K562 (cell line): ENCODE measurements around the gene HSPB7. TPM values are rescaled to one million over a fixed set of nuclear protein-coding genes. Genes with fewer than 3 reads are reported as not detected.
A peak's percentile ranks its signal among the peaks of the same experiment; 100 is the strongest.

Experiments used
- ATAC-seq: fragments of 200-7000 bp; cut with Tn5 transposase; 3 replicates; pipeline ENCODE4 v1.9.1; 2020; ENCODE audit warnings: moderate library complexity
- BruUV-seq: library from RNA; stranded (reverse); fragments of 400-500 nt; replicated peaks from 2 replicates; lab custom pipeline; 2021; lab: Mats Ljungman, UMichigan
- CTCF ChIA-PET: fragments of 300-600 bp; formaldehyde crosslinking; extraction: SDS; loops from one replicate; lab custom pipeline; 2021; ENCODE audit warnings: low intra/inter-chr PET ratio; lab: Yijun Ruan, JAX
- POLR2A ChIA-PET: fragments of 300-600, 350-650 bp; sonication (Branson Sonifier 250); formaldehyde crosslinking; extraction: SDS; loops from one replicate; lab custom pipeline; 2021; ENCODE audit warnings: antibody characterized with exemption, inconsistent platforms; lab: Yijun Ruan, JAX
- DNase-seq, 4 experiments: peaks; one replicate each; pipeline versions ENCODE4 v3.0.0 to v3.0.0-alpha.2; 2011 to 2018; ENCODE audit warnings: low spot score in 3 of 4, mixed read lengths in 3 of 4; ENCODE audit errors: extremely low read depth in 1 of 4
- FAIRE-seq: peaks from 2 replicates; lab custom pipeline; 2011; peaks lifted over from hg19 to GRCh38; lab: Jason Lieb, UNC
- H2AFZ ChIP-seq: 2 replicates; pipeline ENCODE4 v1.6.0; 2011; ENCODE audit warnings: low read depth, low read length, control low read depth, inconsistent platforms
- H3K27ac ChIP-seq: fragments of 200-600 bp; 3 replicates; pipeline ENCODE4 v1.8.0; 2011; ENCODE audit warnings: low read depth, mild to moderate bottlenecking, control low read depth, inconsistent platforms, low read length, moderate library complexity, mixed read lengths; ENCODE audit errors: extremely low read depth
- H3K27me3 ChIP-seq, 2 experiments: fragments of 300-600 bp in 1 of 2; 2 replicates in 1 of 2; 3 replicates in 1 of 2; pipeline versions ENCODE4 v1.6.0 to v1.8.0; 2011; ENCODE audit warnings: inconsistent platforms in 2 of 2, low read length in 2 of 2, mild to moderate bottlenecking in 1 of 2, mixed read lengths in 1 of 2, moderate library complexity in 1 of 2; ENCODE audit not compliant: control insufficient read depth in 2 of 2, insufficient read depth in 2 of 2
- H3K36me3 ChIP-seq: fragments of 300-600 bp; 3 replicates; pipeline ENCODE4 v1.8.0; 2011; ENCODE audit warnings: mild to moderate bottlenecking, low read length, inconsistent platforms; ENCODE audit not compliant: control insufficient read depth, insufficient read depth
- H3K4me1 ChIP-seq, 2 experiments: fragments of 200-600 bp in 1 of 2; replicated peaks in 1 of 2; 2 replicates in 1 of 2; 3 replicates in 1 of 2; pipeline versions ENCODE4 v1.5.1 to v1.8.0; 2011; ENCODE audit warnings: inconsistent platforms in 2 of 2, low read length in 2 of 2, mild to moderate bottlenecking in 1 of 2, mixed read lengths in 1 of 2, moderate library complexity in 1 of 2; ENCODE audit not compliant: control insufficient read depth in 2 of 2, insufficient read depth in 2 of 2
- H3K4me2 ChIP-seq: 2 replicates; pipeline ENCODE4 v1.6.1; 2011; ENCODE audit warnings: low read length, control low read depth, inconsistent platforms, mixed read lengths; ENCODE audit not compliant: insufficient read depth
- H3K4me3 ChIP-seq: fragments of 200-600 bp; sonication (generic), shearing (Covaris generic); 2 replicates; pipeline ENCODE4 v1.5.1; 2016; ENCODE audit warnings: control low read depth, inconsistent platforms
- H3K79me2 ChIP-seq: fragments of 200-600 bp; 3 replicates; pipeline ENCODE4 v1.8.0; 2011; ENCODE audit warnings: low read length, inconsistent platforms; ENCODE audit not compliant: control insufficient read depth, insufficient read depth
- H3K9ac ChIP-seq, 2 experiments: 2 replicates each; pipeline versions ENCODE4 v1.6.0 to v1.6.1; 2011; ENCODE audit warnings: low read depth in 2 of 2, low read length in 2 of 2, control low read depth in 1 of 2, inconsistent platforms in 1 of 2, mild to moderate bottlenecking in 1 of 2, mixed read lengths in 1 of 2; ENCODE audit not compliant: insufficient read depth in 1 of 2
- H3K9me1 ChIP-seq: one replicate; pipeline ENCODE4 v1.6.0; 2011; ENCODE audit warnings: inconsistent platforms, mild to moderate bottlenecking, low read length, moderate library complexity; ENCODE audit not compliant: control insufficient read depth, insufficient read depth
- H3K9me3 ChIP-seq: replicated peaks from 2 replicates; pipeline ENCODE4 v1.5.1; 2011; ENCODE audit warnings: low read depth, low read length, inconsistent platforms; ENCODE audit not compliant: control insufficient read depth, insufficient read depth
- H4K20me1 ChIP-seq: replicated peaks from 2 replicates; pipeline ENCODE4 v1.6.1; 2011; ENCODE audit warnings: low read length, inconsistent platforms, mixed read lengths; ENCODE audit not compliant: control insufficient read depth, insufficient read depth
- PTRF ChIP-seq: fragments of 450-650 bp; IDR thresholded peaks from 2 replicates; pipeline ENCODE4 v1.6.1; 2016; ENCODE audit warnings: mild to moderate bottlenecking, missing genetic modification characterization, missing compliant biosample characterization
- ZBTB2 ChIP-seq: fragments of 450-650 bp; IDR thresholded peaks from 2 replicates; pipeline ENCODE4 v1.6.1; 2016; ENCODE audit warnings: antibody characterized with exemption
- WGBS: fragments of 100-300 bp; shearing (Covaris generic); methylation state at CpG from one replicate; pipeline ENCODE4 v1.1.6; 2016; ENCODE audit warnings: low coverage, mixed read lengths; ENCODE audit not compliant: insufficient coverage; ENCODE audit errors: missing lambda C conversion rate; 5-methylcytosine and 5-hydroxymethylcytosine counted together
- in situ Hi-C: fragments of 300-500 bp; cut with MboI; formaldehyde crosslinking; loops from 4 replicates; pipeline ENCODE4 v1.15.0; 2018; ENCODE audit warnings: inconsistent platforms, mixed read lengths
- intact Hi-C: fragments of 100-400 bp; cut with micrococcal nuclease; formaldehyde crosslinking; loops from 2 replicates; pipeline ENCODE4 v1.14.2; 2022
- polyA plus RNA-seq, 8 experiments: library from polyadenylated mRNA; depleted of rRNA in 4 of 8; stranded (reverse) in 5 of 8; unstranded in 3 of 8; fragments of >200 nt; fragmentation: Nextera tagmentation in 2 of 8; fragmentation: Illumina TruSeq in 1 of 8; extraction: Ambion mirVana in 2 of 8; extraction: Trizol in 1 of 8; gene quantifications; 2 replicates each; pipeline versions ENCODE4 v1.2.1 to v1.2.3, GENCODE V29; 2011 to 2014; ENCODE audit warnings: inconsistent platforms in 1 of 8, missing spikeins in 1 of 8
- total RNA-seq, 7 experiments: library from RNA; depleted of rRNA in 6 of 7; stranded (reverse); fragments of >200 nt in 6 of 7; fragmentation: Illumina TruSeq in 2 of 7; extraction: Trizol in 2 of 7; gene quantifications; 2 replicates each; pipeline versions ENCODE4 v1.2.1 to v1.2.3, GENCODE V29; 2011 to 2021; ENCODE audit warnings: low replicate concordance in 1 of 7

HSPB7 gene
- total and polyA plus RNA-seq, 9 of the 15 experiments (the other 6 are each of a cell fraction or from before 2014, with no cell fraction given) = 0.05 to 0.19 (median 0.07) TPM; not detected in 6

- no peak overlapping the region for H2AFZ ChIP-seq
- intact Hi-C loops = no loop called here
- peaks cover 31 to 65% of the 10 kb centered on the region in 2 experiments; a peak in 4 of 5 replicates for H3K4me1 ChIP-seq
- ChIA-PET POLR2A (interaction anchor here (0.5 to 0.6 kb wide), 3 partner anchors 9 to 62 kb away, joined by 3 to 8 read pairs (median 3); no protein-coding TSS in a partner anchor), CTCF (interaction anchor here (0.6 kb wide), 1 partner anchor 41 kb away, joined by 3 read pairs; no protein-coding TSS in a partner anchor)
- H3K27me3 ChIP-seq = no peaks in the 10 kb centered on the region
- no peak overlapping the region for H3K4me2 ChIP-seq
- no TSS peak for BruUV-seq
- H3K79me2 ChIP-seq = no peaks in the 10 kb centered on the region
- H3K9me1 ChIP-seq = no peaks in the 10 kb centered on the region
- 59% methylated on average over 7 of the region's 7 CpGs for WGBS
- no peaks in the 10 kb centered on the region for H3K9me3 ChIP-seq
- no peaks in the 10 kb centered on the region for H3K36me3 ChIP-seq
- FAIRE-seq (no peak), DNase-seq (no peak), ATAC-seq (no peak)
- no peak overlapping the region for H3K27ac ChIP-seq
- H3K4me3 ChIP-seq = no peak overlapping the region
- TF ChIP-seq ZBTB2 (peak; percentile 31; the same call in 1 of the 2 replicates), PTRF (tag) (no peak)
- in situ Hi-C loops = no loop called here
- H4K20me1 ChIP-seq = no peaks in the 10 kb centered on the region
- peak overlapping the region in 1 of 2 experiments; percentile 15; a peak in 1 of 4 replicates for H3K9ac ChIP-seq
These were observed 32.5 kb upstream of the HSPB7 start for GRCh38 chr1:16050328-16050727.
